ENCODE results near the gene MREG.
"Not testable (repeated sequence)": the region's sequence is repeated elsewhere in the genome, so short reads cannot be mapped to it uniquely, and the experiment has no call there.

MREG gene

GRCh38 chr2:216021768-216022565, 8.6 kb upstream of the MREG start:
- DNase-seq (ENCODE audit: low read depth): no peak

DNA sequence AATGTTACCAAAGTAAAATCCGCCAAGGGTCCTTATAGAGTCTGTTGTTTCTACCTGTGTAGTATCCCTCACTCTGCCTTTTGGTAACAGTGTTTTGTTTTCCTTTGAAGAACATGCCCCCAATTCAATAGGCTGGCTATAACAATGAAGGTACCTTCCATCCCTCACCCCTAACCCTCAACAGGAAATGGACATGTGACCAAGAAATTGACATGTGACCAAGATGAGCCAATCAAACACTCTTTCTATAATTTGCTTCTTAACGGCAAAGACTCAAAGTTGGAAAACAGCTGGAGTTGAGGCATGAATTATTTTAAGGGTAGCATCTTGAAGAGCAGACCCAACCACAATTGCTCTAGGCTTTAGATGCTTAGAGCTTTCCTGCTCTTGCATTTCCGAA, 5.4 kb upstream of the MREG start:
- DNase-seq (ENCODE audit: low read depth): no peak

GRCh38 chr2:216017365-216017764, 4.0 kb upstream of the MREG start:
- no peak for DNase-seq (ENCODE audit: low read depth)

GRCh38 chr2:216016581-216016980, 3.2 kb upstream of the MREG start:
- no peak for DNase-seq (ENCODE audit: low read depth)

- DNase-seq (ENCODE audit: low read depth): no peak
Measured at GRCh38 chr2:216015722-216016464, 2.5 kb upstream of the MREG start.

GRCh38 chr2:216014986-216015385, 1.6 kb upstream of the MREG start:
- DNase-seq (ENCODE audit: low read depth): no peak

GRCh38 chr2:216014006-216014405, 655 bp upstream of the MREG start:
- DNase-seq (ENCODE audit: low read depth): no peak

DNA sequence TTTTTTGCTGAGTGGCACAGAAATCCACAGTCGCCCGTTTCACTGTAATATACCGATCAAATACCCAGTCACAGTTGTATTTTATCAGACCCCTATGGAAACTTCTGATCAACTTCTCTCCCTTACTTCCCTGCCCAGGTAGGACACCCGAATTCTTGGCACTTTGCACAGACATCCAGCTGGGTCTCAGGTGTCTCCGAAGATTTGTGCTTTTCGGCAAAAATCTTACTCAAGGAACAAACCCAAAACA, 596 bp downstream of the MREG start:
- DNase-seq (ENCODE audit: low read depth): no peak

DNA sequence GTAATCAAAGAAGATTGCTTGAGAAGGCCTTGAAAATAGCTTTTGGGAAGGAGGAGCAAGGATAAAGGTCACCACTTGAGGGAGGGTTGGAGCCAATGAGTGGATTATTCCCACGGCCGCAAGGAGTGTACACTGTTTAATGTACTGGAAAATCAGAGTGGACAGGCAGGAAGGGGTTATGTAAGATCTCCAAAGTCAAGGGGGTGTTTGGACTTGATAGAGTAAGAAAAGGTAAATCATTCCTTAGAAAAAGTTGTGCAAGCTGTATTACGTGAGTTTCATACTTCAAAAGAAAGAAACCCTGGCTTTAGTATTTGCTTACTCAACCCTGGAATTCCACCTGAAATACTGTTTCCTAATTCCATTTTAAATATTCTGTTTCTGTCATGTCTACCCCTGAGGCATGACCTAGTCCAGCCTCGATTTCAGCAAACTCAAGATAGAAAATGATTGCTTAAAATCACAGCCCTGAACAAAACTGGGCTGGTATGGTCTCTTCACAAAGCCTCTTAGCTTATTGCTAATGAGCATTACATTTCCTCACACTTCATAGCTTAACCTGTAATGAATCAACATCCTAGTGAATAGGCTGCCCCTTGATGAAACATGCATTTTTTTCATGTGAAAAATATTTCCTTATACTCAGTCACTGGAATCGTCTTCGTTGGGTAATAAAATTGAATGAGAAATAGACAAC, 1.1 kb downstream of the MREG start:
- no peak for DNase-seq (ENCODE audit: low read depth)

- not testable (repeated sequence) for DNase-seq (ENCODE audit: low read depth)
Measured at GRCh38 chr2:216009215-216009614, 4.1 kb downstream of the MREG start.

DNA sequence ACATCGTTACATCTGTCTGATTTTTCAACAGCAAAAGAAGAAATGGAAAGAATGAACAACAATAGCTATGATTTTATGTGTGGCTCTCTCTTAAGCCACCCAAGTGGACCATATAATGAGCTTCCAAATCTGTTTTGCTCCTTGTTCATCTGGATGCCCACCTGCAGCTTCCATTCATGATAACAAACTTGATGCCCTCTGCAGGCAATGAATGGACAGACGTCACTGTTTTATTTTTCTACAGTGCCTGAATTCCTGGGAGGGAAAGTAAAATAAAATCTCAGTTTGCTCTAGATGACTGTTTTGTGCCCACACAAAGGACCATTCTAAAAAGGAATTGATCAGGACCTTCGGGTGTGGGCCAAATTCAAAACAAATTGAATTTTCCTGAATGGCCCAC, 5.0 kb downstream of the MREG start:
- DNase-seq (ENCODE audit: low read depth): no peak

GRCh38 chr2:216006164-216006663, 7.1 kb downstream of the MREG start:
- DNase-seq (ENCODE audit: low read depth): no peak

- DNase-seq (ENCODE audit: low read depth): no peak
Measured at GRCh38 chr2:216004697-216005283, 8.6 kb downstream of the MREG start.

DNA sequence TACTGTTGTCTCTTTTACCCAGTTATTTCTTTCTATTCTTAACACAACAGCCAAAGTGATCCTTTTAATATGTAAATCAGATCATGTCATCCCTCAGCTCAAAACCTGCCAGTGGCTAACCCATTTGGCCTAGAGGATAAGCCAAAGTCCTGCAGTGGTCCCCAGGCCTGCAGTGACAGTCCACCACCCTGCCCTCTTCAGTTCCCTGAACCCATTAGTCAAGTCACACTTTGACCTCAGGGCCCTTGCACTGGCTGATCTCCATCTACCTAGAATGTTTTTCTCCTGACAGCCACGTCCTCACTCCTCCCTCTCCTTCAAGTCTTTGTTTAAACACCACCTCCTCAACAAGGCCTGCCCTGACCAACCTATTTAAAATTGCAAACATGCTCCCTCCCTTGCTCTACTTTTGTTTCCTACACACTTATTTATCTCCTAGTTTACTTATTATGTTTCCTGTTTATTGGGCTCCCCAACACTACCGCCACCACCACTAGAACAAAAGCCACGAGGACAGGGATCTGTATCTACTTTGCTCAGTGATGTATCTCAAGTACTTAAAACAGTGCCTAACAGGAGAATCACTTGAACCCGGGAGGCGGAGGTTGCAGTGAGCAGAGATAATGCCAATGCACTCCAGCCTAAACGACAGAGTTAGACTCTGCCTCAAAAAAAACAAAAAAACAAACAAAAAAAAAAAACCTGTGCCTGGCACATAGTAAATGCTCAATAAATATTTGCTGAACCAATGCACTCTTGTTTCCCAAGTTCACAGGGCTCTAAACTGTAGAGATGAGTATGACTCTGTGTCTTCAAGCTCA, 9.3 kb downstream of the MREG start:
- DNase-seq (ENCODE audit: low read depth): no peak

DNA sequence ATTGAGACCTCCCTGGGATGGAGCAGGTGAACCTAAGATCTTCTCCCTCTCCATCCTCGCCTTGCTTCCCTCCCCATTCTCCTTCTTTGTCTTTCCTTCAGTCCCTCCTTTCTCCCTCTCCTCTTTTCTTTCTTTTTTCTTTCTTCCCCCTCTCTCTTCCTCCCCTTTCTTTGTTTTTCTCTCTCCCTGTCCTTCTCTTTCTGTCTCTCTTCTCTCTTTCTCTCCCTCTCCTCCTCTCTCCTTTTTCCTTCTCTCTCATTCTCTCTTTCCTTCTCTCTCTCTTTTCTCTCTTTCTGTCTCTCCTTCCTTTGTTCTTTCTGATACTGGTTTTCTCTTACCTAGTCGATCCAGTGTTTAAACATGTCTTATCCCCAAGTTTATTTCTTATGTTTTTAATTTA, 10.7 kb downstream of the MREG start:
- DNase-seq (ENCODE audit: low read depth): no peak

- no peak for DNase-seq (ENCODE audit: low read depth)
Measured at GRCh38 chr2:216002101-216002678, 11.2 kb downstream of the MREG start.

- no peak for DNase-seq (ENCODE audit: low read depth)
Measured at GRCh38 chr2:216001216-216002100, 11.9 kb downstream of the MREG start.

DNA sequence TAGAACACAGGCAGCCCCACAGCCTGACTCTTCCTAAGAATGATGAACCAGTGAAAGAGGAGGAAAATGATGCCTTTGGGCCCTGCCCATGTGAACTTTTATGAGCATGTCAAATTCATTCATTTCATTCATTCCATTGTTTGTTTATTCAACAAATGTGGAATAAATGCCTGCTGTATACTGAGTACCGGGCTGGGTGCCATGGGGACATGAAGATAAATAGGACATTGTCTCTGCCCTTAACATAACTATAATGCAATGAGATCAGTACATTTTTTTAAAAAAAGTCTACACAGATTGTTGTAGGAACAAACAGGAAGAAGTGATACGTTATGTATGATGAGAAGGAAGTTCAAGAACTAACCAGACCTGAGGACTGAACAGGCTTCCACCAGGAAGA, 14.7 kb downstream of the MREG start:
- DNase-seq (ENCODE audit: low read depth): no peak

GRCh38 chr2:215997219-215997618, 16.1 kb downstream of the MREG start:
- DNase-seq (ENCODE audit: low read depth): no peak

- no peak for DNase-seq (ENCODE audit: low read depth)
Measured at GRCh38 chr2:215994911-215995310, 18.4 kb downstream of the MREG start.

Data from stimulated activated CD8-positive, alpha-beta memory T cell treated with anti-CD3 and anti-CD28 coated beads, Interleukin-15, amount 100 ng/mL, for 24 hours (primary cell).